Mucosa of rectum (tissue), 2 donors: ENCODE data around the gene MCRIP1.

ENCODE experiments used
- H3K27ac ChIP-seq, 2 donors: one replicate each; pipeline ENCODE4 v1.7.0; 2013; ENCODE audit warnings: inconsistent platforms in 2 of 2, low read depth in 2 of 2, low read length in 2 of 2
- H3K27me3 ChIP-seq, 2 donors: one replicate each; pipeline ENCODE4 v1.7.0; 2013; ENCODE audit warnings: low read length in 2 of 2; ENCODE audit not compliant: control insufficient read depth in 2 of 2, insufficient read depth in 2 of 2
- H3K36me3 ChIP-seq, 2 donors: one replicate each; pipeline ENCODE4 v1.7.0; 2013; ENCODE audit warnings: low read length in 2 of 2; ENCODE audit not compliant: control insufficient read depth in 2 of 2, insufficient read depth in 2 of 2
- H3K4me1 ChIP-seq, 2 donors: one replicate each; pipeline ENCODE4 v1.7.0; 2013; ENCODE audit warnings: low read length in 2 of 2, mild to moderate bottlenecking in 1 of 2; ENCODE audit not compliant: control insufficient read depth in 2 of 2, insufficient read depth in 2 of 2
- H3K4me3 ChIP-seq, 2 donors: one replicate each; pipeline ENCODE4 v1.7.0; 2013; ENCODE audit warnings: low read length in 2 of 2
- H3K9ac ChIP-seq, 2 donors: one replicate each; pipeline ENCODE4 v1.7.0; 2013; ENCODE audit warnings: low read length in 2 of 2, low read depth in 1 of 2, mild to moderate bottlenecking in 1 of 2
- H3K9me3 ChIP-seq, 2 donors: one replicate each; pipeline ENCODE4 v1.7.0; 2013; ENCODE audit warnings: low read length in 2 of 2; ENCODE audit not compliant: control insufficient read depth in 2 of 2
- donor health status: healthy.
- donor health status: Normal muscosa, but diverticular disease.

MCRIP1 gene

GRCh38 chr17:81831563-81831956 is 1.5 kb downstream of the MCRIP1 start:
- no peaks in the 10 kb centered on the region for H3K36me3 ChIP-seq
- H3K4me3 ChIP-seq, result peak overlapping the region in 1 of 2 donors; percentile 77
- H3K9me3 ChIP-seq, result no peaks in the 10 kb centered on the region
- H3K9ac ChIP-seq, result no peak overlapping the region
- no peaks in the 10 kb centered on the region for H3K27me3 ChIP-seq
- H3K27ac ChIP-seq, result peak overlapping the region in 1 of 2 donors; percentile 88
- H3K4me1 ChIP-seq, result peaks cover 11 to 16% of the 10 kb centered on the region in 2 donors

GRCh38 chr17:81829858-81830257 is 3.2 kb downstream of the MCRIP1 start:
- Histone ChIP-seq H3K4me3 (no peak overlapping the region), H3K27ac (no peak overlapping the region), H3K9ac (no peak overlapping the region), H3K9me3 (no peaks in the 10 kb centered on the region), H3K4me1 (peaks cover 20 to 24% of the 10 kb centered on the region in 2 donors), H3K27me3 (no peaks in the 10 kb centered on the region), H3K36me3 (no peaks in the 10 kb centered on the region)

DNA sequence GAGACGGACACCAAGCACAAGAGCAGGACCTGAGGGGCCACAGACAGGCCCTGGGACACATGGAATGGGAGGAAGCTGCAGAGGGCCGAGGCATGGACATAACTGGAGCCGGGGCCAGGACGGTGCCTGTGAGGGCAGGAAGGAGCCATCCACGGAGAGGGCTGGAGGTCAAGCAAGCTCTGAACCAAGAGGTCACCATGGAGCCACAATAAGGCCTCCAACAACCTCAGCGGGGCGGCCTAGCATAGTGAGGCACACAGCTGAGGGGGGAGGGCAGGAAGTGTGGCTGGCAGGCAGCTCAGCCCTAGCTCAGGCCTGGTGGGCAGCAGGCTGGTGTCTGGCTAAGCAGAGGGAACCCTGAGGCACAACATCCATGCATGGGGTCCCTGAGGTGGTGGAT is 4.4 kb downstream of the MCRIP1 start:
- H3K27me3 ChIP-seq, result no peaks in the 10 kb centered on the region
- no peak overlapping the region for H3K9ac ChIP-seq
- H3K4me3 ChIP-seq, result no peak overlapping the region
- H3K27ac ChIP-seq, result no peak overlapping the region
- peaks cover 18 to 22% of the 10 kb centered on the region in 2 donors for H3K4me1 ChIP-seq
- no peaks in the 10 kb centered on the region for H3K9me3 ChIP-seq
- H3K36me3 ChIP-seq, result no peaks in the 10 kb centered on the region

DNA sequence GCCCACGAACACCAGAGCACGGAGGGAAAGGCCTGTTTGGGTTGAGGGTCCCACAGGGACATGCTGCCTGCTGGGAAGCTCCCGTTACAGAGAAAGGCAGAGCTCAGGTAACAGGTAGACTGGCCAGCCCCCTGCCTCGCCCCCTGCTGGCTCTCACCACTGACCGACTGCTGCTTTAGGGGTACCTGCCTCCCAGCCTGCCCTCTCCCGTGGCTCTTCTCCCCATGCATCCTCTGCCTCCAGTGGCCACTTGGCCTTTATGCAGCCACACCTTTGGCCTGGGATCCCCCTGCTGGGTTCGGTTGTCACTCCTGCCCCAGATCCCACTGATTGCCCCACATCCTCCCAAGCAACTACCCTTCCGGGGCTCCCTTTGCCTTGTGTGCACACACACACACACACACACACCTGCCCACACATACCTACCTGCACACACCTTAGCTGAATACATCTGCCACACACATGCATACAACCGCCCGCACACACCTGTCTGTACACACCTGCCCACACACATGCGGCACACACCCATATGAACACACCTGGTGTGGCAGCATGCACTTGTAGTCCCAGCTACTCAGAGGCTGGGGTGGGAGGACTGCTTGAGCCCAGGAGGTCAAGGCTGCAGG is 7.1 kb downstream of the MCRIP1 start:
- no peak overlapping the region for H3K9ac ChIP-seq
- H3K36me3 ChIP-seq, result no peaks in the 10 kb centered on the region
- no peaks in the 10 kb centered on the region for H3K27me3 ChIP-seq
- H3K27ac ChIP-seq, result no peak overlapping the region
- H3K4me3 ChIP-seq, result no peak overlapping the region
- peaks cover 24 to 27% of the 10 kb centered on the region in 2 donors for H3K4me1 ChIP-seq
- H3K9me3 ChIP-seq, result no peaks in the 10 kb centered on the region

DNA sequence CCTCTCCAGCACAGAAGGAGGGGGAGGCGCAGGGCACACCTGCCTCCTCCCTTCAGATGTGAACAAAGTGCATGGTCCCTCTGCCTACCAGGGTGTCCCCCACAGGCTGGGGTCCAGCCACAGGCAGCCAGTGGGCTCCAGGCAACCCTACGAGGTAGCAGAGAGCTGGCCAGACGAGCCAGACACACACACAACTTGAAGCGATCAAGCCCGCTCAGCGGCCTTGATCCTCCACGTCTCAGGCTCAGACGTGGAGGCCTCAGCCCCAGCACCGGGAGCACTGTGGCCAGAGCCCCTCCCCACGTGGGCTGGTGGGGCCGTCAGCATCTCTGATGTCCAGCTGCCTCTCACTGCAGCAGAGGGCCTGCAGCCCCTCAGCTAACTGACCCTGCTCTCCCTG is 8.5 kb downstream of the MCRIP1 start:
- Histone ChIP-seq H3K27me3 (no peaks in the 10 kb centered on the region), H3K4me1 (peaks cover 24 to 27% of the 10 kb centered on the region in 2 donors), H3K9me3 (no peaks in the 10 kb centered on the region), H3K9ac (no peak overlapping the region), H3K27ac (no peak overlapping the region), H3K36me3 (no peaks in the 10 kb centered on the region), H3K4me3 (no peak overlapping the region)

GRCh38 chr17:81823820-81824550 is 9.1 kb downstream of the MCRIP1 start:
- H3K9ac ChIP-seq, result no peak overlapping the region
- H3K27ac ChIP-seq, result no peak overlapping the region
- H3K4me1 ChIP-seq, result peaks cover 24 to 27% of the 10 kb centered on the region in 2 donors
- no peak overlapping the region for H3K4me3 ChIP-seq
- H3K36me3 ChIP-seq, result no peaks in the 10 kb centered on the region
- H3K27me3 ChIP-seq, result no peaks in the 10 kb centered on the region
- no peaks in the 10 kb centered on the region for H3K9me3 ChIP-seq

- Histone ChIP-seq H3K27me3 (no peaks in the 10 kb centered on the region), H3K4me3 (no peak overlapping the region), H3K27ac (peak overlapping the region; percentile 96 to 97), H3K4me1 (peaks cover 24 to 27% of the 10 kb centered on the region in 2 donors), H3K36me3 (no peaks in the 10 kb centered on the region), H3K9me3 (no peaks in the 10 kb centered on the region), H3K9ac (peak overlapping the region in 1 of 2 donors; percentile 81)
Measured at GRCh38 chr17:81822996-81823819, 9.9 kb downstream of the MCRIP1 start.

GRCh38 chr17:81822312-81822637 is 10.8 kb downstream of the MCRIP1 start:
- Histone ChIP-seq H3K27me3 (no peaks in the 10 kb centered on the region), H3K36me3 (no peaks in the 10 kb centered on the region), H3K4me1 (peaks cover 24 to 27% of the 10 kb centered on the region in 2 donors), H3K27ac (peak overlapping the region; percentile 96 to 97), H3K9me3 (no peaks in the 10 kb centered on the region), H3K4me3 (no peak overlapping the region), H3K9ac (peak overlapping the region; percentile 32 to 81)

DNA sequence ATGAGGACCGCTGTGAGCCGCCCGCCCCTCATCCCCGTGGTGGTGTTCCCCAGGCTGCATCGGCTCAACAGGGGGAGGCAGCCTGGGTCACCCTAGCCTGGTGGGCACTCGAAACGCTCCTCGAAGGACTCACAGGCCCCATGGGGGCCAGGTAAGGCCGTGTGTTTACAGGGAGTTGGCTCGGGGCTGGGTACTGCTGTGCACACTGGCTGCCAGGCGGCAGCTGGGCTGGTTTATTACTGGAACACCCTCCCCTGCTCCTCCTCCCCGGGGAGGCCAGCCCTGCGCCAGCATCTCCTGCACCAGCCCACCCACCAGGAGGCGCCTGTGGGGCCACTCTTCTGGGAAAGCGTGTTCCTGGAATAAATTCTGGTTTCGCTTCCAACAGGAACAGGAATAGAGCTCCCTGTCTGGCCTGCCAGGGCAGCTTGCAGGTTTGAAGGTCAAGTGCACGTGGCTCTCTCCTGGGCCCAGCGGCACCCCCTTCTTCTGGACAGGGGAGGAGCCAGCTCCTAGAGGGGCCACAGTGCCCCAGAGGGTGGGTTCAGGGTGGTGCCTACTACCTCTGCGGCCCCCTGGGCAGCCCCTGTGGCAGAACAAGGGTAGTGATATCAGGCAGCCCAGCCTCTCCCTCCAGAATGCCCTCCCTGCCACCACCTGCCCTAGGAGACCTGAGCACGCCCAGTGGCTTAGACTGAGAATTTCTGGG is 11.3 kb downstream of the MCRIP1 start:
- no peaks in the 10 kb centered on the region for H3K9me3 ChIP-seq
- peak overlapping the region in 1 of 2 donors; percentile 17 for H3K4me3 ChIP-seq
- H3K27me3 ChIP-seq, result no peaks in the 10 kb centered on the region
- H3K4me1 ChIP-seq, result peaks cover 24 to 27% of the 10 kb centered on the region in 2 donors
- peak overlapping the region; percentile 96 to 97 for H3K27ac ChIP-seq
- H3K36me3 ChIP-seq, result no peaks in the 10 kb centered on the region
- H3K9ac ChIP-seq, result peak overlapping the region; percentile 60 to 81
